HG02840 (cell line): ENCODE results near the gene RAB1B.
"Not testable (repeated sequence)": the region's sequence is repeated elsewhere in the genome, so short reads cannot be mapped to it uniquely, and the experiment has no call there.

Experiments
- ATAC-seq: cut with Tn5 transposase; IDR thresholded peaks from one replicate; pipeline ENCODE4 v1.9.1; 2021; ENCODE audit warnings: mild to moderate bottlenecking, moderate library complexity, moderate number of reproducible peaks; ENCODE audit not compliant: unreplicated experiment, low FRiP score

The RAB1B gene

DNA sequence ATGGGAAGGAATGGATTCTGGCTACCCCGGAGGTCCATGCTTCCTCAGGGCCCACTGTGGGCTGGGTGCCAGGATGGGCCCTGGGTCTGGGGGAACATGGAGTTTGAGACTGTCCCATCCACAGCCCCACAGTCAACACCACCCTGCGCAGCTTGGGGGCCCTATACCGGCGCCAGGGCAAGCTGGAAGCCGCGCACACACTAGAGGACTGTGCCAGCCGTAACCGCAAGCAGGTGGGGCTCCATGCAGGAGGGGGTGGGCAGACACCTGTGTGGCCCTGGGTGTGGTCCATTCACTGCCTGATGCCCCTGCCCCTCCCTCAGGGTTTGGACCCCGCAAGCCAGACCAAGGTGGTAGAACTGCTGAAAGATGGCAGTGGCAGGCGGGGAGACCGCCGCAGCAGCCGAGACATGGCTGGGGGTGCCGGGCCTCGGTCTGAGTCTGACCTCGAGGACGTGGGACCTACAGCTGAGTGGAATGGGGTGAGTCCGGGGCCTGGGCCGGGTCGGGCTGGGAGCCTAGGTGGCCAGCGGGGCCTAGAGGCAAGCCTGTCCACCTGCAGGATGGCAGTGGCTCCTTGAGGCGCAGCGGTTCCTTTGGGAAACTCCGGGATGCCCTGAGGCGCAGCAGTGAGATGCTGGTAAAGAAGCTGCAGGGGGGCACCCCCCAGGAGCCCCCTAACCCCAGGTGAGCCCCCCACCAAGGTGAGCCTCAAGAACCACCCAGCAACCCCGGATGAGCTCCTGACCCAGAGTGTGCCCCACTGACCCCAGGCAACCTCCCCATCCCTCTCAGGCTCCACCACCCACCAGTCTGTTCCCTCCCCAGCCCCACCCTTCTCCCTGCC, 2.7 kb upstream of the RAB1B start:
- no peak for ATAC-seq

DNA sequence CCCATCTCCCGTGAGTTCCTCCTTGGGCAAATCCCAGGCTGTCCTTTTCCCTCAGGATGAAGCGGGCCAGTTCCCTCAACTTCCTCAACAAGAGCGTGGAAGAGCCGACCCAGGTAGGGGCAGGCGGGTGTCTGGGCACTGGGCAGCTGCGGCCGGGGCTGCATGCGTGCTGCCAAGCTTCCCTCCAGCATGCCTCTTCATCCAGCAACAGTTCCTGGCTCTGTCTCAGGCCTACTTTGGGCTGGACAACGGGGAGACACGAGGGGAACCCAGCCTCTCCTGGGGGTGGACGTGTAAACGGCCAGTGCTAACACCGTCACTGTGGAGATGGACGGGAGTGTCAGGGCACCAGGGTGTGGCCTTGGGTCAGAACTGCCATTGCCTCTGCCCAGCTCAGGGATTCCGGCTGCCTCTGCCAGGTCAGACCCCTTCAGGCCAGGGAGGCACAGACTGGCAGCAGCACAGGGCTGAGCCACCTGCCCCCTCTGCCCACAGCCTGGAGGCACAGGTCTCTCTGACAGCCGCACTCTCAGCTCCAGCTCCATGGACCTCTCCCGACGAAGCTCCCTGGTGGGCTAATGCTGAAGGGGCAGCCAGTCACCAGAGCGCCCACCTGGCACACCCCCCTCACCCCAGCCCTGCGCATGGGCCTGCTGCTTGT, 1.9 kb upstream of the RAB1B start:
- no peak for ATAC-seq

DNA sequence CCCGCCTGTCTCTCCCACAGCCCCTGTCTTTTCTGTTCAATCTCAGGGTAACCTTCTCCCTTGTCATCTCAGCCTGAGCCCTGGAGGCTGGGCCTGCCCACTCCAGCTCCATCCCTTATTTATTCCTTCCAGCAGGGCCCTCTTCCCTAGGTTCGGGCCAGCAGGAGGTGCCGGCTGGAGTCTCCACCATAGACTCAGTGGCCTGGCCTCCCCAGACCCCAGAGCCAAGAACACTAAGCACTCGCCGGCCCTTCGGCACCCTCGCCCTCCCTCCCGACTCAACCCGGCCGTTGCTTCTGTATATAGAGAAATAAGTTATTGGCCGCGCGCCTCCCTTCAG, 1.4 kb upstream of the RAB1B start:
- no peak for ATAC-seq

DNA sequence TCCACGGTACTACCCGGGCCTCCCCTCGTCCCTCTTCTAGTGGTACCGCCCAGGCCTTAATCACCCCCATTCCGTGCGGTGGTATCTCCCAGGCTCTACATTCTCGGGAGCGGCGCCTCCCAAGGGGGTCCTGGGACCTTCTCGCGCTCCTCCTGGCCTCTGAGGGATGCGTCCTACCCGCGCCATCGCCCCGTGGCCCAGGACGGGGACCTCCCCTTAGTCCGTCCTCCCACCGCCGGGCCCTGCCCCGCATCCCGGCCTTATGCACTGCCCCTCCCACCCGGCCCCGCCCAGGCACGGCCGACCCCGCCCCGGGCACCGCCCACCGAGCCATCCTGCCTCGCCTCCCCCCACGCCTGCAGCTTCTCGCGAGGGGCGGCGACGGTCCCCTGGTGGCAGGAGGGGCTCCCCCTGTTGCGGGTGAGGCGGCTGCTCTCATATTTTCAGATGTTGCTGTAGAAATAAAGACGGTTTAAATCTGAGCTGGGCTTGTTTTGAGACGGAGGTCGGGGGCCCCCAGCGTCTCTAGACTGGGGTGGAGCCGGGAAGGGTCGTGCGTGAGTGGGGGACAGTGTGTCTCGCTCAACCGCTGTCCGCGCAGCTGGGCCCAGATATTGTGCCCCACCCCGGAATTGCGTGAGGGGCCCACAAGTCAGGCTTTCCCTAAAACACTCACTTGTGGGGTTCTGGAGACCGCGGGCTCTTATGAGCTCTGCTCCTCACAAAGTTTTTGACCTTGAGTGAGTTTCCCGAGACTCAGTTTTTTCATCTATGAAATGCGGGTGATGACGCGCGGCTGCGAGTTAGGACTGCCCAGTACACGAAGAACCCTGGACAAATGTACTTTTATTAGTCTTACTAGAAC, 828 bp upstream of the RAB1B start:
- peak; percentile 35 for ATAC-seq

- ATAC-seq, result no peak
Observed at GRCh38 chr11:66268952-66269905, 790 bp downstream of the RAB1B start.

- ATAC-seq, result no peak
Observed at GRCh38 chr11:66271816-66272215, 3.4 kb downstream of the RAB1B start.

DNA sequence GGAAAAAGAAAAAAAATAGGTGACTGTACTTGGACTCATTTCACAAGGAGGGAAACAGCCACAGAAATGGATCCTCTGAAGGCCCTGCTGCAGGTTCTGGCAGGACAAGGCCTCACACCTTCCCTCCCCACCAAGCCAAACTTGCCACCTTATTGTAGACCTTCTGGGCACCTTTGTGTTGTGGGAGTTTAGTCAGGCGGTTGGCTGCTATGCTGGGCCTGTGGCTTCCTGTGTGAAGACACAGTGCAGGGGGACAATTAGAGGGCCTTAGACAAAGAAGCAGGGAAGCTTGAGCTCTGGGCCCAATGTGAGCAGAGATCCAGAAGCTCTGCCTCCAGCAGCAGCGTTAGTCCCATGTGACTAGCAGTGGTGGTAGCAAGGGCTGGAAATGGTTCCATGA, 4.2 kb downstream of the RAB1B start:
- no peak for ATAC-seq

GRCh38 chr11:66274219-66274618, 5.8 kb downstream of the RAB1B start:
- ATAC-seq, result no peak

DNA sequence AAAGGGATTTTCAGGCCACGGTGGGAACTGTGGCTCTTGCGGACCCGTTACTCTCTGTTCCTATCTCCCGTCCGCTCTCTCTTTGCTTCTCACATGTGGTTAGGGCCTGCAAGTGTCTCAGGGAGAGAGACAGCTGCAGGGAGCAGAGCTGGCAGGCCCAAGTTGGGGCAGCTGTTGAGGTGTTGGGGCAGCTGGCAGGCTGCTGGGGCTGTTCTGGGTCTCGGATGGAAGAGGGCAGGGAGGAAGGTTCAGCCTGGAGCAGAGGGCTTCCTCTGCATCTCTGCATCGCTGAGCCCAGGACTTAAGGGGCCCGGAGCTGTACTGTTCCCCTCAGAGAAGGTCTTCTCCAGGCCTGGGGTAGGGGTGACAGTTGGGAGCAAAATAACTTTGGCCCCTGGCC, 7.0 kb downstream of the RAB1B start:
- no peak for ATAC-seq

GRCh38 chr11:66275984-66276612, 7.7 kb downstream of the RAB1B start:
- ATAC-seq, result no peak

GRCh38 chr11:66276619-66277018, 8.2 kb downstream of the RAB1B start:
- not testable (repeated sequence) for ATAC-seq

- ATAC-seq, result not testable (repeated sequence)
Observed at GRCh38 chr11:66277064-66277463, 8.6 kb downstream of the RAB1B start.

- ATAC-seq, result no peak
Observed at GRCh38 chr11:66277471-66278362, 9.3 kb downstream of the RAB1B start, which contains the start of gene CNIH2. Gene CNIH2, plus strand, starts transcription at chr11:66278175. Its CDS starts 282 bp downstream, at chr11:66278457.

- ATAC-seq, result no peak
Observed at GRCh38 chr11:66278363-66279091, 10.1 kb downstream of the RAB1B start.

DNA sequence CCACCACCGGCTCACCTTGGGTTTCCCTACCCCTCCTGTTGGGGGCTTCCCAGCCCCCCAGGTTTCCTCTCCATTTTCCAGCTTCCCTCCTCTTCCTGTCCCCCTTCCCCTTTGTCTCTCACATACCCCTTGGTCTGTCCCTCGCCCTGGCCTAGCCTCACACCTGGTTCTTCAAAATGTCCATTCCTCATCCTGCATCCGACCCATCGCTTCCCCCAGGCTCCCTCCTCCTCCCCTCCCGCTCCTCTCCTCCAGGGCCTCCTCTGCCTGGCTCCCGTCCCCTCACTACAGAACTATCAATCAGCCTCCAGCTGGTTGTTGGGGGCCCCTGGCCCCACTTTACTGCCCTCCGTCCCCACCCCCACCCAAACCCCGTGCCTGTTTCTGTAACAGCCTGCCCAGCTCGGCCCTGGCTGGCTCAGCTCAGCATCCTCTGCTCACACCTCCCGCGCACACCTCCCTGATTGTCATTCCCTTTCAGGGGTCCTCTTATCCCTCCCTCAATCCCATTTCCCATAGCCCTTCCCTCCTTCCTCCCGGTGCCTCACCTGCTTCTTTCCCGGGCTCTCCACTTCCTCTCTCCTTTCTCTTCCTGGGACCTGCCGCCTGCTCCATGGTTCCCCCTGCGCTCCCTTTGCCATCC, 10.8 kb downstream of the RAB1B start:
- ATAC-seq, result no peak

DNA sequence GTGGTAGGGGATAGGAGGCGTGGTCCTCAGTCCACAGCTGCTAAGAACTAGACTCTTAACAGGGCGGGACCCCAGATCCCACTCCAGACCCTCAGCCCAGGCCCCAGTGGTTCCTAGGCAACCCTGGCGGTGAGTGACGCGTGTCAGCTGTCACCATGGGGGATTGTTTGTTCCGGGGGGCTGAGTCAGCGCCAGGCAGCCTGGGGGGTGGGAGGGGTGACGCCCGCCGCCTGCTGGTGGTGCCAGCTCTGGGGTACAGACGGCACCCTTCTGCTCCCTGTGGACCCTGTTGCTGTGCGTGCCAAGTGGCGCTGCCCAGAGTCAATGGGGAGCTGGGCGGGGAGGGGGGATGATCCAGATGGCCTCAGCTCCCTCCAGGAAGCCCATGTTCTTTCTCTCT, 12.0 kb downstream of the RAB1B start:
- no peak for ATAC-seq

DNA sequence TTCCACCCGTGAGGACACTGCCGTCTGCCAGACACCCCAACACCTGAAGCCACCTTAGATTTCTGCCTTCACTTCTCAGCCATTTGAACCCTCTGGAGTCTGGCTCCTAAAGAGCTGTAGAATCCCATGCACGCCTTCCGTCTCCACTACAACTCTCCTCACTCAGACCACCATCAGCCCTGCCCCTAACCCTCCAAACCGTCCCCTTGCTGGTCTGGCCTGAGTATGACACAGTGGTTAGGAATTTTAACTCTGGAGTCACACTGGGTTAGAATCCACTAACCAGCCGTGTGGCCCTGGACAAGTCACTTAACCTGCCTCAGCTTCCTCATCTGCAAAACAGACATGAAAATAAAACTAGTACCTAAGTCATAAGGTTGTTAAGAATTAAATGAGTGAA, 12.6 kb downstream of the RAB1B start:
- ATAC-seq, result no peak
